HG02973 (cell line): Measurements from ENCODE around the gene RGS12.

Experiments used
- ATAC-seq: cut with Tn5 transposase; IDR thresholded peaks from one replicate; pipeline ENCODE4 v1.9.1; 2021; ENCODE audit warnings: moderate library complexity; ENCODE audit not compliant: unreplicated experiment

RGS12 gene

DNA sequence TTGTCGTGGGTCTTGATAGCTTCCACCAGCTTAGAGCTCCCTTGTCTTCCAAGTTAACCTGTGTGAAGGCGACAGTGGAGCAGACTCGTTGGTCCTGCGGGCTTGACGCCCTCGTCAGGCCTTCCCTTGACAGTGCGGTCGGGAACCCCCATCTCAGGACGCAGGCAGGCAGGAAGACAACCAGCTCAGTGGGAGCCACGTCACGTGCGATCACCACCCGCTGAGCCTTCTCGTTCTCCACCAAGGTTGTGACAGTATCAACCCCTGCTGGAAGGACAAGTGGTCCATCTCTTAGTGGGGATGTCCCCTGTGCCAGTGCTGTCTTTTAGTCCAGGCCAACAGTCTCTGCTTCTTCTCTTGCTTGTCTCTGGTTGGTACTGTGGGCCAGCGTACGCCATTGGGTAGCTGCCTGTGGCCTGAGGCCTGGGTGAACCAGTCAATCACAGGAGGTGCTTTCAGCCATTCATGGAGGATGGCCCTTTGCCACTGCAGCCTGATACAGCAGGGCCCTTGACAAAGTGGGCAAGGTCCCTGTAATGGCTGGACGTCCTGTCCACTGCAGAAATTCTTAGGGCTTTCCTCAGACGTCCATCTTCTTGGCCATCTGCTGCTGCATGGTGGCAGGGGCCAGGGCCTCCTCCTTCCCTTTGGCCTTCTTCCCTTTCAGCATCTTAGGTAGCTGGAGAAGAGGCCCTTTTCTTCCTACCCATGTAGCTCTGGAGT, 31.4 kb downstream of the RGS12 start:
- no peak for ATAC-seq

DNA sequence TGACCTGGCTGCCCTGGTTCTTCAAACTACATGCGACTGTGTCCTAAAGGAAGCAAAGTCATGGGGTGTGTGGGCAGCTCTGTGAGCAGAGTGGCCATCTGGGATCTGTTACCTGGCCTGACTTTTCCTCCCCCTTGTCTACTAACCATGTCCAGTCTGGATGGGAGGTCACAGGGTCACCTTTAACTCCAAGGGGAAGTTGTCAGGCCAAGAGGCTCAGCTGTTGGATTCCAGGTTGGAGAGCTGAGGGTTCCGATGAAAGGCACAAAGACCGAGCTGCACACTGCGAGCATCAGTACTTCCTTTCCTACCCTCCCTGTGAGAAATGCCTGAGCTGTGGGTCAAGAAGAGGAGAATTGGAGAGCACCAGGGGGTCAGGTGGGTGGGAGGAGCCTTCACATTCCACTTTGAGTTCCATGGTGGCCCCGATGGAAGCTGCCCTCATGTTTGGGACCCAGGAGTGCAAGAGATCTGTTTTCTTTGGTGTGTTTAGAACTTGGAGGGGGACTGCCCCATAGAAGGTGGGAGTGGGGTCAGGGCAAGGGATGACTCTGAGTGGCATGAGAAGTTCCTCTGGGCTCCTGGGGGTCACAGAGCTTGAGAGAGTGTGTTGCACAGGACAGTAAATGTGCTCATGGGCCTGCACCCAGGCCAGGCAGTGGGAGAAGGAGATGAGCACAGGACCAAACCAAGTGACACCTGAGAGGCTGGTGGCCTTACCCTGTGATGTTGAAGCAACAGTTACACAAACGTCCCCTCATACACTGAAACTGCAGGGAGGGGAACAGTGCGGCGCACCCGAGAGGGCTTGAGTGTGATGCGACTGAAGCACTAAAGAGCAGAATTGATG, 36.2 kb downstream of the RGS12 start:
- ATAC-seq: no peak

DNA sequence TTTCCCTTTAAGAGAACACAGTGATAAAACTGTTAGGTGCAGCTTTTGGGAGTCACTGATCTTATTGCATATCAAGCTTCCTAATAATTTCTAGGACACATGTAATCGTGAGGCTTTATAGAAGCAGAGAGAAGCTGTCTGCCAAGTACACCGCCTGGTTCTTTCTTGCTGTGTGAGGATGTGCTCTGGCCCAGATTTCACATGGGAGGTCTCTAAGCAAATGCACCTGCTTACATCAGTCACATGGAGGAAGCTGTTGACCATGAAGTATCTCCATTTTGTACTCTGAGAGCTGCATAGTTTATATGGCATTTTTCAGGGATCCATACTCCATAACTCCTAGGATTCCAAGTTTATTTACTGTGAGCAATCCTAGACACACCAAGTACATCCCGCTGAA, 37.1 kb downstream of the RGS12 start:
- no peak for ATAC-seq

DNA sequence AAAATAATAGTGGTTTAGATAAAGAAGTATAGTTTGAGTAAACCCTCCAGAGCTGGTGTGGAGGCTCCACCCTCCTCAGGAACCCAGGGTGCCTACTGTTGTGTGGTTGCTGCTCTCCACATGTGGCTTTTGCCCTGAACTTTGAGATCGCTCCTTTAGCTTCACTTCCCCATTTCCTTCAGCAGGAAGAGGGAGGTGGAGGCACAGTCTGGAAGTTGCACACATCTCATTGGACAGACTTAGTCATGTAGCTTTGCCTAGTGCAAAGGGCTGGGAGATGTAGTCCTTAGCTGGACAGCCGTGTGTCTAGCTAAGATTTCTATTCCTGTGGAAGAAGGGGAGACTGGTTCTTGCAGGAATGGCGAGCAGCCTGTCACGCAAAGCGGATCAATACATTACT, 37.9 kb downstream of the RGS12 start:
- ATAC-seq: no peak

DNA sequence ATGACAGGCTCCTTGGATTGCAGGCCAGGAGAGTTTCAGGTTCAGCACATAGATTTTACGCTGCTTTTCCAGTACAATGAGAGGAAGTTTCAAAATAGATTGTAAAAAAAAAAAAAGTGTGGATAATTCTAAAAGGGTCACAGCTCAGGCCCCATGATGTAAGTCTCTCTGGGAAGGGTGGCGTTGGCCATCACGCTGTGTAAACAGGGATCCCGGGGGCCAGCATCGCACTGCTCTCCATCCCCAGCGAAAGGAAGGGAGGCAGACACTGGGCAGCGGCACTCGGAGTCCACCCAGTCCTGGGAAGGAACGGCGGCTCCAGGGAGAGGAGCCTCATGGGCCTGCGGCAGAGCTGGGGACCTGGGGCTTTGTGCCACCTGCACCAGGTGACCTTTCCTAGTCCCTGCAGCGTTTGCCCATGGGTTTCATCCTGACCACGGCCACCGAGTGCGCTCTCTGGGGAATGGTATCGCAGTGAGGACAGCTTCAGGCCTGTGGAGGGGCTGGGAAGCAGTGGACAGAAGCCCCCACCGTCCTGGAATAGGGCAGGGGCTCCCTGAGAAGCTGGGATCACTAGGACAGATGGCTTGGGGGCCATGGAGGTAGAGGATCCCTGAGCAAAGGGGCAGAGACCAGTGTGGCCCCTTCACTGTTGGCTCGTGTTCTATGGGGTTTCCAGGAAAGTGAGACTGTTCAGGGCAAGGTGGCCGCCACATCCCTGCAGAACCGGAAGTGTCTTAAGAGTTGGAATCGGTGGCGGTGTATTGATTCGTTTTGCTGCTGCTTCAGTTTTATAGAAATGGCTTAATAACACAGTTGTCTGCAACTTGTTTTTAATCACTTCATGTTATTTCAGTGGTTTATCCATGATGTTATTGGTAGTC, 38.9 kb downstream of the RGS12 start:
- no peak for ATAC-seq

DNA sequence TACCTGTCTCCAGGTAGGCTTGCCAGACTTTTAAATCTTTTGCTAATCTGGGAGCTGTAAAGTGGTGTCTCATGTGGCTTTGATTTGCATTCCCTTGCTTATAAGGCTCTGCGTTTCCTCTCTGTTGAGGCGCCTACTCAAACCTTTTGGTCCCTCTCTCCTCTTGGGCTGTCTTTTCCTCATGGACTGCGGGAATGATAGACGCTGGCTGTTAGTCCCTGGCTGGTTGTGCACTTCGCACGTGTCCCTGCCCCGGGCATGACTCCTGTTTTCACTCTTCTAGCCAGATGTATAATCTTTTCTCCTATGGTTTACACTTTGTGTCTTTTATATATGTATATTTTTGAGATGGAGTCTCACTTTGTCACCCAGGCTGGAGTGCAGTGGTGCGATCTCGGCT, 39.7 kb downstream of the RGS12 start:
- ATAC-seq: no peak

DNA sequence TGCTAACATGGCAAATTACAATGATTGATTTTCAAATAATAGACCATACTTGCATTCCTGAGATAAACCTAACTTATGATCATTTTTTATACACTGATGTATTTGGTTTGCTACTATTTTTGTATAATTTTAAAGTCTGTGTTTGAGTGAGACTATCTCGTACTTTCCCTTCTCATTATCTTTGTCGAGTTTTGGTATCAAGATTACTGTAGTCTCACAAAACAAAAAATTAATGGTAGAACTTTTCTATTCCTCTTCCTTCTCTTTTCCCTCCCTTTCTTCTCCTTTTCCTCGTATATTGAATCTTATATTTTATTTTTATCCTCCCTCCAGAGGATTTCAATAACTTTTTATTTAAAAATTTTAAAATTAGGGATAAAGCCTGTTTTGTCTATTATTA, 41.5 kb downstream of the RGS12 start:
- ATAC-seq: no peak

DNA sequence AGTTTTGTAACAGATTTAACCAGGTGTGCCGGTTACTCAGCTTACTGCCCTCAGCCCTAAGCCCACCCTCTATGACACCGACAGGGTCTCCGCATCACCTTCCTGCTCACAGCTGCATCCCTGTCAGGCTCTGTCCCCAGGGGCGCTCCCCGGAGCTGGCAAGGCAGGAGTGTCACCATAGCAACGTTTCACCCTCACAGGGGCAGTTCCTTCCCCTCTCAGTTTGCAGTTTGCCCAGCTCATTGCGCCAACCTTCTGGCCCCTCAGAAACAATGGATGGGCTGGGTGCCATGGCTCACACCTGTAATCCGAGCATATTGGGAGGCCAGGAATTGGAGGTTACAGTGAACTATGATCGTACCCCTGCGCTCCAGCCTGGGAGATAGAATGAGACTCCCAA, 42.6 kb downstream of the RGS12 start:
- no peak for ATAC-seq

DNA sequence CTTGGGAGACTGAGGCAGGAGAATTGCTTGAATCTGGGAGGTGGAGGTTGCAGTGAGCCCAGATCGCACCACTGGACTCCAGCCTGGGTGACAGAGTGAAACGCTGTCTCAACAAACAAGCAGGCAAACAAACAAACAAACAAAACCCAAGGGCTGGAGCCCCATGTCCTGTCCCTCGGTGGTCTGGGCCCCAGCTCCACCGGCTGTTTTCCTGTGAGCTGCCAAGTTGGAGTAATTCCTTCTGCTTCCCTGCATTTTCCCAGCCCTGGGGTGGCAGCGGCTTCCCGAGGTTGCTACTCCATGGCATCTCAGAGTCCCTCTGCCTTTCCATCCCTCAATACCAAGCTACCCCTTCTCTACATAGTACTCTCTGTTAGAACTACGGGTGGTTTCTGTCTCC, 43.2 kb downstream of the RGS12 start:
- no peak for ATAC-seq

DNA sequence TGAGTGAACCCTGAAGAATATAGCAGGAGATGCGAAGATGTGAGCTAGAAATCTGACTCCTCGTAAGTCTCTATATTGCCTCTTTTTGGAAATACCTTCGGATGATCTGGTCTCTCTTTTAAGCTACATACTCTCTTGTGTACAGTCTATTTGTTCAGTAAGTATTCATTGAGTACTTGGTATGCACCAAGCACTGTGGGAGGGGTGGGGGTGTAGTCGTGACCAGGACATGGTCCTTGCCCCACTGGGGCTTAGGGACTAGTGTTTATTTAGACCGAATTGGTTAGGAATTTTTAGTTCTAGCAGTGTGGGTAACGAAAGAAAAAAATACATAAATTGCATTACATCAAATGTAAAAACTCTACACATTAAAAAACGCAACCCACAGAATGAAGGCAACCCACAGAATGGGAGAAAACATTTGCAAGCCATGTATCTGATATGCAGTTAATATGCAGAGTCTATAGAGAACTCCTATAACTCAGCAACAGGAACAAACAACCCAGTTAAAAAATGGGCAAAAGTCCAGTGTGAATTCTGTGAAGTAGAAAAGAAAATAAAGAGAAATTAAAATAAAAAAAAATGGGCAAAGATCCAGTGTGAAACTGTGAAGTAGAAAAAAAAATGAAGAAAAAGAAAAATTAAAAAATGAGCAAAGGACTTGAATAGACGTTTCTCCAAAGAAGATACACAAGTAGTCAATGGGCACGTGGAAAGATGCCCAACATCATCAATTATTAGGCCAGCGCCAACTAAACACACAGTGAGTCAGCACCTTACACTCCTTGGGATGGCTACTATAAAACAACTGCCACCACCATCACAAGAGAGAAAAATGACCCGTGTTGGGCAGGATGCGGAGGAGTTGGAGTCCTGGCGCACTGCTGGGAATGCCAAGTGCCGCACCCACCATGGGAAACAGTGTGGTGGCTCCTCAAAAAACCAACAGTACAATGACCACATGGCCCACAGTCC, 43.8 kb downstream of the RGS12 start:
- ATAC-seq: no peak

DNA sequence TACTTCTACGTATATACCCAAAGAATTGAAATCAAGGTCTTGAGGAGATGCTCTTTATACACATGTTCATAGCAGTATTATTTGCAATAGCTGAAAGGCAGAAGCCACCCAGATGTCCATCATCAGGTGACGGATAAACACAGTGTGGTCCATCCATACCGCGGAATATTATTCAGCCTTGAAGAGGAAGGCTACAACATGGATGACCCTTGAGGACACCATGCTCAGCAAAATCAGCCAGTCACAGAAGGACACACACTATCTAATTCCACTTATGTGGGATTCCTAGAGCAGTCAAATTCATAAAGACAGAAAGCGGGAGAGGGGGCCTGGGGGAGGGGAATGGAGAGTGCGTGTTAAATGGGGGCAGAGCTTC, 44.5 kb downstream of the RGS12 start:
- ATAC-seq: no peak

DNA sequence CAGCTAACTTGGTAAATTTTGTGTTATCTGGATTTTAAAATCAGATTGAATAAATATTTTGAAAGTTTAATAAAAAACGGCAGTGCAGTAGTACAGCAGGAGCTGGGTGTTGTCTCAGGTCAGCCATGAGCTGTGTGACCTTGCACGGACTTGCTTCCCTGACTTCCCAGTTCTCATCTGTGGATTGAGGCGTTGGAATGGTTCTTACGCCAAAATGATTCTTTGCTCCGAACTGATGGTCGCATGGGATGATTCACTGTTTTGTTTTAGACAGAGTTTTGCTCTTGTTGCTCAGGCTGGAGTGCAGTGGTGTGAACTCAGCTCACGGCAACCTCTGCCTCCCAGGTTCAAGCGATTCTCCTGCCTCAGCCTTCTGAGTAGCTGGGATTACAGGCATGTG, 45.0 kb downstream of the RGS12 start:
- ATAC-seq: no peak

DNA sequence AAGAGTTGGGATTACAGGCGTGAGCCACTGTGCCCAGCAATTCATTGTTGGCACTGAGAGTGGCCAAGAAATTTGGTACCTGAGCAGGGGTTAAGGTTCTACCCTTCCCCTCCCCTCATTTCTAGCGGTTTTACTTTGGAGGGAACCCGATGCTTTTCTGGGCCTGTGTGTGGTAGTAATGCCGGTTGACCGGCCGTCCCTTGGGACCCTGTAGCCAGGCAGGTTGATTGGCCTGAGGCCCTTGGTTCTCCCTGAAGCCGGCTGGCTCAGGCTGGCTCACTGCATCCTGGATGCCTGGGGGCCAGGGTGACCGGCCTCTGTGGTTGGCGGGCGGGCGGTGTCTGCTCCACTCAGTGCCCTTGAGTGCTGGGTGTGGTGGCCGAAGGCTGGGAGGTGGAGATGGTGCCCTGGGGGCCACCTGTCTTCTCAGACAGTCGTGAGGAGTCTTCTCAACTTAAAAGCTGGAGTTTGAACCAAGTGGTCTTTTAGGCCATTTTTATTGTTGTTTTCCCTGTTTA, 45.6 kb downstream of the RGS12 start:
- no peak for ATAC-seq

DNA sequence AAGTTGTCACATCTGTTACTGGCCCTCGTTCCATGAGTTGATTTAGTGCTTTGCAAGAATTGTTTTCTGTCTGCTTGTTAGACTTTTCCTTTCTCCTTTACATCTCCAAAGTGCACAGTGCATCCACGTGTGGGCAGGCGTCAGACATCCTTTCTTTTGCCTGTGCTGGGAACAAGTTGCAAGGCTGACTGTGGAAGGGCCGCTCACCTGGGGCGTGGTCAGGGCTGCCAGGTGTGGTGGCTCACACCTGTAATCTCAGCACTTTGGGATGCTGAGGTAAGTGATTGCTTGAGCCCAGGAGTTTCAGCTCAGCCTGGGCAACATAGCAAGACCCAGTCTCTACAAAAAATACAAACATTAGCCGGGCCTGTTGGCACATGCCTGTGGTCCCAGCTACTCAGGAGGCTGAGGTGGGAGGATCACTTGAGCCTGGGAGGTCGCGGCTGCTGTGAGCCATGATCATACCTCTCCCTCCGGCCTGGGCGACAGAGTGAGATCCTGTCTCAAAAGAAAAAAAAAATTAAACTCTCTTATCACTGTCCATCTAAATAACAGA, 46.2 kb downstream of the RGS12 start:
- ATAC-seq: no peak

DNA sequence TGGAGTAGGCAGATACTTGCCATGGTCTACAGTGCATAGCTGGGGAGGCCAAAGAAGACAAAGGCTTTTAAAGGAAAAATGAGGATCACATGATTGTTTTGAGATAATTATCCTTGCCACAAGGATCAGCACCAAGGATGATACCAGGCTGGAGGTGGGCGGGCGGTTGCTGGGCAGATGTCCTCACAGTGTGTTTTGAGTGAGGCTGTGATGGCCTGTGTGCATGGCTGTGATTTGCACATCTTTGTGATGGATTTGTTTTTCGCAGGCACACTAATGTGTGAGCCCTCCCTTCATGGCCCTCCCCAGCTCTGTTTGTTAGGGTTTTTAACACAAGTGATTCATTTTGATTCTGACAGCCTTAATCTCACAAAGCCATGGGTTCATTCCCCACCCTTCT, 46.8 kb downstream of the RGS12 start:
- no peak for ATAC-seq

DNA sequence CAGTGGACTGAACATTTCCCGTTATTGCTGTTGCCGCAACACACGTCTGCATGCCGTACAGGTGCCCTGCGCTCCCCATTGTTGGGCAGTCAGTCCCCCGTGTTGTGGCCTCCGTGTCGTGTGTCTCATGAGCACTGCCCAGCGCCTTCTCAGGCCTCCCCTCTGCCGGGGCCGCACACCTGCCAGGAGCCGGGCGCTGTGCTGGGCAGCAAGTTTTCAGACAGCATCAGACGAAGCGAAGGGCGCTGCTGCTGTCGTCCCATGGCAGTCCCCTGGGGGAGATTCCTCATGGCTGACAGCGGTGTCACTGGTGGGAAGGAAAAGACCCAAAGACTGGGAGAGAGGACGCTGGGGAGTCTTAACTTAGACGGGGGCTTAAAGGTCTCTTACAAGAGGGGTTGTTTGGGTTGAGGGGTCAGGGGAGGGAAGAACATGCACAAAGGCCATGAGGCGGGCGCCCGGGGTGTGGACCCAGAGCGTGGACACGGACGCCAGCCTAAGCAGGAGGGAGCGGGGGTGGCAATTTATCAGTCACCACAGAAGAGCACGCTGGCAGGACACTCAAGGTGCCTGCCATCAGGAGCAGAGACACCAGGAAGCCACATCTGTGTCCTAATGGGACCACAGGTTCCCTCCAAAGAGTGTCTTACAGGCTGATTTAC, 47.3 kb downstream of the RGS12 start:
- no peak for ATAC-seq

DNA sequence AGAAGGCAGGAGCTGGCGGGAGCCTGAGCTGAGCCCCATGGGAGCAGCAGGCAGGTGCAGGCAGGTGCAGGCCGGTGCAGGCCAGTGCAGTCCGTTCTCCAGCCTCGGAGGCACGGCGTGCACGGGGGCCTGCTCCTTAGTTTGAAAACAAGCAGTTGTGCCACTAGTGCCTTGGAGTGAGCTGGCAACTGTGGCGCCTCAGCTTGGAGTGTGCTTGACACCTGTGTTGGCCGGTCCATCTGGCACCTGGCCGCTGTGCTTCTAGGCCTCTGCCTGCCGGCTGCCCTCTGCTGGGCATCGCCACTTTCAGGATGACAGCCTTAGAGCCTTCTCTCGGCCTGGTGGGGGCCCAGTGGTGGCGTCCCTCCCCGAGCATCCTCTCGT, 47.9 kb downstream of the RGS12 start:
- no peak for ATAC-seq

DNA sequence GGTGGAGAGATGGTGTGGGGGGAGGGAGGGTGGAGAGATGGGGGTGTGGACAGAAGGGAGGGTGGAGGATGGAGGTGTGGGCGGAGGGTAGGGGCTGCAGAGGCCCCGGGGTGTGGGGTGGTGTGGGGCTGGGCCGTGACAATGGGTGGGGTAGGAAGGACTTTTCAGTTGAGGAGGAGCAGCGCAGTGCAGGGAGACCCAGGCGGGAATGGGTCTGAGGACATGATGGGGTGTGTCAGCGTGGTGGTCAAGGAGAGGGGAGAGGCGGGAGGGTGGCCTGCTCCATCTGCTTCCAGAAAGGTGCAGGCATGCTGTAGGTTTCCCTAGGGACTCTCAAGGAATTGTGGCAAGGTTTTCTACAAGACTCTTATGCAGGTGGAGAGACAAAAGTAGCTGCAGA, 48.9 kb downstream of the RGS12 start:
- ATAC-seq: no peak

DNA sequence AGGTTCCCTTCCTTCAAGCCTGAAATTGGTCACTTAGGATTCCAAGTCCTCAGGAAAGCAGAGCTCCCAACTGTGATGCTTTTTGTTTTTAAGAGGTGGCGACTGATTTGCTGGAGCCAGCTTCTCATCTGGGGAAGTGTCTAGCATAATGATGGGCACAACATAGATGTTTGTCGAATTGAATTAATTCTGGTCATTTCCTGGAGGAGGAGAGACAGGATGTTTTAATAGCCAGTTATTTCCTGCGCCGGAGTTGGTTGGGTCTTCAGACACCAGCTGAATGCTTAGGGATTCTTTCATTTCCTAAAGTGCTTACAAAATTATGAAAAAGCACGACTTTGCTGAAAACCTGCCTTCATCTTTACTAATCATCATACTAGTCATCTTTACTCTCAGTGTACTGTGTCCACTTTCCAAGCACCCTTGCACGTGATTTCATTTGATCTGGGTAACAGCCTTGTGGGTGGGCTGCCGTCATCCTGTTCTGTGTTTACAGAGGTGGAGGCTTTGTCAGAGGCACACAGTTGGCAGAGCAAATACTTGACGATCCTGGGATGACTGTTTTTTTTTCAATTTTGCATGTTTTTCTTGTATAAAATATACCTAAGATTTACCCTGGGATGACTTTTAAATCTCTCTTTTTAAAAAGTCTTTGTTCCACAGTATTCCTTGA, 49.5 kb downstream of the RGS12 start:
- no peak for ATAC-seq
